Upper lobe of left lung (tissue), 4 donors: ENCODE data around the gene ABCG1.

Experiments used
- CTCF ChIP-seq, 6 experiments: fragments of 450-650 bp in 4 of 6; fragments of 200-600 bp in 2 of 6; sonication (generic) in 2 of 6; IDR thresholded peaks; one replicate each; pipeline ENCODE4 v1.5.1; 2016 to 2019; ENCODE audit warnings: antibody characterized with exemption in 6 of 6
- POLR2A ChIP-seq, 4 donors: fragments of 450-650 bp; IDR thresholded peaks; one replicate each; pipeline ENCODE4 v1.5.1; 2016 to 2017; ENCODE audit warnings: antibody characterized with exemption in 4 of 4, mild to moderate bottlenecking in 2 of 4

- TF ChIP-seq CTCF (IDR thresholded peaks at IDR 0.05) (no peak), POLR2A (IDR thresholded peaks at IDR 0.05) (no peak)
Measured at GRCh38 chr21:42251654-42252324, 32.8 kb downstream of the ABCG1 start.
